Left renal cortex interstitium (tissue), 4 donors: ENCODE data around the gene AK8. TPM values are rescaled to one million over a fixed set of nuclear protein-coding genes. Genes with fewer than 3 reads are reported as not detected.
A peak's percentile ranks its signal among the peaks of the same experiment; 100 is the strongest.
"Not testable (repeated sequence)": the region's sequence is repeated elsewhere in the genome, so short reads cannot be mapped to it uniquely, and the experiment has no call there.

Source experiments
- DNase-seq, 4 donors: peaks; one replicate each; pipeline ENCODE4 v3.0.0-alpha.2; 2013; ENCODE audit warnings: low read depth in 4 of 4, low spot score in 2 of 4, missing footprints in 1 of 4
- polyA plus RNA-seq, 4 donors: library from polyadenylated mRNA; unstranded; fragments of 120-200 nt; gene quantifications; one replicate each; pipeline ENCODE4 v1.2.1, GENCODE V29; 2013; ENCODE audit not compliant: insufficient read length in 4 of 4

The AK8 gene
- polyA plus RNA-seq, 4 donors = 2.9 to 4.0 (median 3.7) TPM

DNA sequence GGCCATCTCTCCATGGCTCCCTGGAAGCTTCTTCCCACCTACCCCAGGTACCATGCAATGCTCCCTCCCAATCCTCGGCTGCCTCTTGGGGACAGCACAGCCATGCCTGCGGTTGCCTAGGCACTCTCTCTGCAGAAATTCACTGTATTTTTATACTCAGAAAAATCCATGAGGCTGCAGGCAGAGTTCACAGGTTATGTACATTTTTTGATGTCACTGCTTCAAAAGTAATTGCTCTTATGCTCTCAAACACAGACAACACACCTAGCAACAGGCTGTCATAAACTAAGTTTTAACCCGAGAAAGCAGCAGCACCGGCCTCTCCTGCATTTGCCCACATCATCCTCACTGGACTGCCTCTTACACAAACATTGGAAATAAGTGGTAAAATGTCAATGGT is 102.4 kb downstream of the AK8 start:
- DNase-seq = no peak

DNA sequence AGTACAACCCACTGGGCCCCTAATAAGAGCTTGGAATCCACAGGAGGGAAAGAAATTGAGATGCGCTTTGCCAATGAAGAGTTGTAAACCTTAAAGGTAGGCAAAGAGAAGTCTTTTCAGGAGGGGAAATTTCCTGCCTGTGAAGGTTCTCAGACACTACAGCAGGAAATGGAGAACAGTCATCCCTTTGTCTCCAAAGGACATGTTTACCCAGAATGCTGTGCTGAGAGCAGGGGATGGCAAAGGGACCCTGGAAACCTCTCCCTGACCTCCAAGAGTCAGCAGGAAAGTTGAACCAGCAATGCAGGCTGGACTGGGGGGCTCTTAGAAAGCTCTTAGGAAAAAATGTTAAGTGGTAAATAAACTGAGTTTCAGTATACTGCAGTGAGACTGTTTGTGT is 103.2 kb downstream of the AK8 start:
- no peak for DNase-seq

DNA sequence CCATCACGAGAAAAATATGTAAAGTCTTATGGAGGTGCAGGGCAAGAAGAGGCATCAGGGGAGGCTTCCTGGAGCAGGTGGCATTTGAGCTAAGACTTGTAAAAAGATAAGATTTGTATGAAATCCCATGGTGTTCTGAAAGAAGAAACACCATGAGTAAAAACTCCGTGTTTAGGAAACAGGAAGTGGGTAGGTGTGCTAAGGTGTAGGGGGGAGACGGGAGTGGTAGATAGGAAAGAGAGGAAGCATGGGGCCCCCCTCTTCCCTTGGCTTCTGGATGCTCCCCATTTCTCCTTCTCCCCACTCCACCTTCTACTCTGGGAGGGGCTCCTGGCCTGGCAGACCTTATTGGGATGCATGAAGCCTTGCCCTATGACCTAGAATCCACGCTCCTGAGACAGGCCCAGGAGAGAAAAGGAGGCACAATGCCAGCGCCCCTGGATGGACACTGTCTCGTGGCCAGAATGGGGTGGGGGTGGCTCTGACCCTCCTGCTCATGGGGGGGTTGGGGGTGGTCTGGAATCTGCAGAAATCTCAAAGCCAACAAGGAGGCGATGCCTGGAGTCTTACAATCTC is 104.2 kb downstream of the AK8 start:
- no peak for DNase-seq

DNA sequence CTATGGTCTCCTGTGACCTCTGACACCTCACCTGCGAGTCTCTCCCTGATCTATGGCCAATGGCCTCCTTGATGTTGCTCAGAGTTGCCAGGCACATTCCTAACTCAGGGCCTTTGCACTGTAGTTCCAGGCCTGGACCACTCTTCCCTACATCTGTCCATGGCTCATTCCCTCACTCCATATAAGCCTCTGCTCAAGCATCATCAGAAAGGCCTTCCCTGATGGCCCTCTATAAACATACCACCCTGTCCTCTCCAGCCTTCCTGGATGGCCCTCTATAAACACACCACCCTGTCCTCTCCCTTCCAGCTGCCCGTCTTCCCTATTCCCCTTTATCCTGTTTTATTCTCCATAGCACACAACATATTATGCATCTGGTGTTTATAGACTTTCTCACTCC is 105.0 kb downstream of the AK8 start:
- no peak for DNase-seq

DNA sequence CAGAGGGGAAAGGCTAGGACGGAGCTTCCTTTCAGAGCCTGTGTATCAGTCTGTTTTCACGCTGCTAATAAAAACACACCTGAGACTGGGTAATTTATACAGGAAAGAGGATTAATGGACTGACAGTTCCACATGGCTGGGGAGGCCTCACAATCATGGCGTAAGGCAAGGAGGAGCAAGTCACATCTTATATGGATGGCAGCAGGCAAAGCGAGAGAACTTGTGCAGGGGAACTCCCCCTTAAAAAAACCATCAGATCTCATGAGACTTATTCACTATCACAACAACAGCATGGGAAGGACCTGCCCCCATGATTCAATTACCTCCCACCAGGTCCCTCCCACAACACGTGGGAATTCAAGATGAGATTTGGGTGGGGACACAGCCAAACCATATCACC is 106.3 kb downstream of the AK8 start:
- not testable (repeated sequence) for DNase-seq

DNA sequence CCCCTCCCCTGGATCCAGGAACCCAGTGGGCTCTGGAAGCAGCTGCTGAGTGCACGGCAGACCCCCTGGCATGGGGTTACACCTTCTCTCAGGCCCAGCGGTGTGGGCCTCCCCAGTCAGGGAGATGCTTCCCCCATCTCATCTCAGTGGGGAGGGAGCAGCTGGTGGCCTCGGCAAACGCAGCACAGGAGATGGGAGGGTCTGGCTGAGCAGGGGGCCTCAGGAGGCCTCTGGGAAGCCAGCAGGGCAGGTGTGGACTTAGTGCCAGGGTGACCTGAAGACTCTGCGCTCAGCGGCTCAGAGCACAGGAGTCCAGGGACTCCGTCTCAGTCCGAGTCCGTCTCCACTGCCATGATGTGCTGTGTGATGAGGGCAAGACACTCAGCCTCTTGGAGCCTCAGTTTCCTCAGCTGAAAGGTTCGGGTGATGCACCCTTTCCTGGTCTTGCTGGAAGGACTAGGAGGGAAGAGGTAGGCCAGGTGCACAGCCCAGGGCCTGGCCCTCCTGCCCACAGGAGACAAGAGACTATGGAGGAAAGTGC is 107.2 kb downstream of the AK8 start:
- no peak for DNase-seq

DNA sequence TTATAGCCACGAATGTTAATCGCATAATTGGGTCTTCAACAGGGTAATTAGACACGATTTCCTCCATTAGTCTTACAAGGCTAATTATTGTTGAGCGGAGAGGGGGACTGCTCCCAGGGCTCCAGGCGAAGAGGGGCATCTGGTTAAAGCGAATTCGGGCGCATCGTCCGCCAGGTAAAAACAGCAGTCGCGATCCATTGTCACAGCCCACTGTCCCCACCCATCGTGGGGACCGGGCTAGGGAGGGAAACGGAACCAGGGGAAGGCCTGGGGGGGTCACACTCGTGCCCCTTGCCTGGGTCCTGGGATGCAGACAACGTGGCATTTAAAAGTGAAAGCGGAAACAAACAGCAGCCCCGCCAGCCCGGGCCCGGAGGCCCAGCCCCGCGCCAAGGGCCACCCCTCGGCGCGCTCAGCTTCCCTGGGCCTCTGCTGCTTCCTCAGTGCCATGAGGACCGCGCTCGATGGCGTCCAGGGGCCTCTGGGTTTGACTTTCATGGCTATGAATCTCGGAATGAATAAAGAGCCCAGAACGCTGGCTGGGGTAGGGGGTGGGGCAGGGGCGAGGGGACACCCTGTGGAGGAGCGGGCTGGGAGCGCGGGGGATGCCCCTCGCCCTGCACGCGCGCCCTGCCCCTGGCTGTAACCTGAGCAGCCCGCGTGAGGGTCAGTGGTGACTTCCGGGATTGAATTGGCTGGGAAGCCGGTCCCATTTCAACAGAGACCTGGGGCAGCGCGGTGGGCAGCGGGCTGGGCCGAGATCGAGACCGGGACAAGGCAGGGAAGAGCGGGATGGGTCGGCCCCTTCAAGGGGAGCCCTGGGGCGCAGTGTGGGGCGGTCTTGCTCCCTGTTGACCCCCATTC is 107.9 kb downstream of the AK8 start:
- peak in 3 of 4 donors; percentile 26 to 64 (median 58) for DNase-seq

DNA sequence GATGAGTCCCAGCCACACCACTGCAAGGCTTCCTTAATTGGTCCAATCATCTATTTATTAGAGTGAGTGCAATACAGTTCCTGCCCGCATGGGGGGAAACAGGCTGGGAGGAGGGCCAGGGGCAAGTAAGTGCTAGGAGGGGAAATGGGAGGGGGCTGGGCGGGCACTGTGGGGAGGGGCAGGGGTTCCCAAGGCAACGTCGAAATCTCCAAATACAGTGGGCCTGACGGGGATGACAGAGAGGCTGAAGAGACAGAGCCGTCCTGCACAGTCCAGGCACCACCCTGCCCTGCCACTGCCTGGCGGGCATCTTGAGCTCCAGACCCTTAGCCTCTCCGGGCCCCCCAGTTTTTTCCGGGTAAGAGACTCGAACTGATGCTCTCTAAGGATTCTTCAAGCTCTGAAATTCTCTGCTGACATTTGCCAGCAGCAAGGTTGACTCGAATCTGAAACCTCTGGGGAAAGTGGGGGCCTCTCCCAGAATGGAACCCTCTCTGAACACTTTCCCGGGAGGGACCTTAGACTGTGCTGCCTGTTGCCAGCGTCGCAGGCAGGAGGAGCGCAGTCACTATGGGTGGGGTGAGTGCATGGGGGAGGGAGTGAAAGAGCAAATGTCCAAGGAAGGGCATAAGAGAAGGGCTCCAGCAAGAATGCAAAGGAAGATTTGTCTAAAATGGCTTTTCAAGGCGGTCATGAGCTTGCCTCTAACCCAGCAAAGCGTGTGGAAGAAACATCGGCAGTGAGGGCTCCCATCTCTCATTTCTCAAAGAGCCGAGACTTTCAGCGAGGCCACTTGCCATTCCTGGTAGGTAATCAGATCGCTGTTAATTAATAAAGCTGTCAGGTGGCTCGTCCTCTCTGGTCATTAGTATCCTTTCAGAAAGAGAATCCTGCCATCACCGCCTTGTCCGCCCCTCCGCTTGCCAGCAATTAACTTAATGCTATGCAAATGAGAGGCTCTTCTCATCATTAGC is 108.9 kb downstream of the AK8 start:
- DNase-seq = peak in 2 of 4 donors; percentile 37 to 60

DNA sequence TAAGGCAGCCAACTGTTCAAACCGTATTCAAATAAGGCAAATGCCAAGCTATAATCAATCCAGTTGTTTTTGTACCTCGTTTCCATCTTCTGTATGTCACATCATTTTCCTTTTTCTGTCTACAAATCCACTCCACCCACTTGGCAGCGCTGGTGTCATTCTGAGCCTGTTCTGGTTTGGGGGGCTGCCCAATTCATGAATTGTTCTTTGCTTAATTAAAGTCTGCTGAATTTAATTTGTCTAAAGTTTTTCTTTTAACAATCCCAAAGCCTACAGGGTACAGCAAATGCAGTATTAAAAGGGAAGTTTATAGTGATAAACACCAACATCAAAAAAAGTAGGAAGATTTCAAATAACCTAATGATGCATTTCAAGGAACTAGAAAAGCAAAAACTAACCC is 114.5 kb downstream of the AK8 start:
- DNase-seq = no peak

DNA sequence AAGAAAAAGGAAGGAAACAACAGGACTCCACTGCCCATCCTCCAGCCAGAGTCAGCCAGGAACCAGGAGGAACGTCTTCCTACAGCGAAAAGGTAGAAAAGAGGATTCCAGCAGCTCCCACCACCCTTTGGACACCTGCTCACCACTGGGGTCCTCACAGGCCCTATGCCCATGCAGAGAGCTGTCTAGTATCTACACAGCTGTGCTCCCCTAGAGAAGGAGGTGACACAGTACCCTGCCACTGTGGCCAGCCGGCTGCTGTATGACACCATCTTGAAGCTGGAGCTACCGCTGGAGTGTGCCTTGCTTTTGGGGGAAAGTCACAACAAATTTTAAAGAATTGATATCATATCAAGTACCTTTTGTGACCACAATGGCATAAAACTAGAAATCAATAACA is 115.2 kb downstream of the AK8 start:
- DNase-seq = no peak

DNA sequence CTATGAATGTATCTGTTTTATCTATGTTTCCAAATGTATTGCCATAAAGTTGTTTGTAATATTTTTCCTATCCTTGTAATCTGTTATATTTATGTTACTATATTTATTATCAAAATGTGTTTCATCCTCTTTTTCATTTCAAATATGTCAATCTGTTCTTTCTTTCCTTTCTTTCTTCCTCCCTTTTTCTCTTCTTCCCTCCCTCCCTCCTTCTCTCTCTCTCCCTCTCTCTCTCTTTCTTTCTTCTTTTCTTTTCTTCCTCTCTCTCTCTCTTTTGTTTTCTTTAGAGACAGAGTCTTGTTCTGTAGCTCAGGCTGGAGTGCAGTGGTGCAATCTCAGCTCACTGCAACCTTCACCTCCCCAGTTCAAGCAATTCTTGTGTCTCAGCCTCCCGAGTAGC is 116.5 kb downstream of the AK8 start:
- DNase-seq = no peak

DNA sequence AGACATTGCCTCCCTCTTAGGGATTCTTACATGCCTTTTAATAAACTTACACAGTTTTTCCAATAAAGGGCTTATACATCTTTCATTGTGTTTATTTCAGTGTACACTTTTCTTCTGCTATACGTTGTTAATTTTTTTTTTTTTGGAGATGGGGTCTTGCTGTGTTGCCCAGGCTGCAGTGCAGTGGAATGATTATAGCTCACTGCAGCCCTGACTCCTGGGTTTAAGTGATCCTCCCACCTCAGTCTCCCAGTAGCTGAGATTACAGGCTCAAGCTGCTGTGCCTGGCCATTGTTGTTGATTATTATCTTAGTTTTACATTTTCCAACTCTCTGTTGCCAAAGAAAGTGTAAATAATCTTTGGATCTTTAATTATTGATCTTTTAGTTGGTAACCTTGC is 118.0 kb downstream of the AK8 start:
- no peak for DNase-seq

DNA sequence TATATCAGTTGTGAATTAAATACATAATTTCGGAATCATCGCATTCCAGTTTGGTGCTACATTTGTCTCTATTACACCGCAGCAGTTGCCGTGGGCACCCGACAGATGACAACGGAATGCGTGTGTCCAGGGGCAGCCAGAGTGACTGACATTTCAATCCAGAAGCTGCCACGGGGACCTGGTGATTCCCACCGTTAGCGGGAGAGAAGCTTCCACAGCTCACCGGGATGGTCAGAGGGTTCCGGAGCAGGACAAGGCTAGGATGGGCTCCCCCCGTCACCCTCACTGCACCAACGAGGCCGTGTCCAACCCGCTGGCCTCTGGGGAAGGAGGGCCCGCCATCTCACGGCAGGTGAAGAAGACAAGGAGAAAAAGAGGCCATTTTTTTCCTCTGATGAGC is 121.1 kb downstream of the AK8 start:
- DNase-seq = no peak

DNA sequence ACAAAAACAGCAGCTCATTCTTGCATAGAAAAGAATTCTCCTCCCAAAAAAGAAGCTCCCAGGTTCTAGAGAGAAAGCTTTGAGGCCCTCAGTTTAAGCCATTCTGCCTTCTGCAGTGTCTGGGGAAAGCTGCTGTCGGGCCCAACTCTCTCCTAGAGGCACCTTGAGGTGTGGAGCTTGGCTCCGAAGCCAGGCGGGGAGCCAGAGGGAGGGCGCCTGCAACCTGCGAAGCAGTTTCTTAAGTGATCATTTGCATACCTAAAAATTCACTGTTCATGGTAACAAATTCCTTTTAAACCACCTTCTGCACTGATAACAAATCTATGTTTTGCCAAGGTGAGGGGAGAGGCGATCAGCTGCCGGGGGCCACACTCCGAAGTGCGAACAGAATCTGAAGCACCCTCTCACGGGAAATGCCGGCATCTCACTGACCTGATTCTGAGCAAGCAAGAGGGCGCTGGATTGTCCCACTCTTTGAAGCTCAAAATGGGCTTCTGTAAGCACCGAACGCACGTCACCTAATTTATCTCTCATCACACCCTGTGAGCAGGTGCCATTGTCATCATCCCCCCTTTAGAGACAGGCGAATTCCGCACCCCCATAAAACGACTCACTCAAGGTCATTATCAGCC is 121.8 kb downstream of the AK8 start:
- no peak for DNase-seq

DNA sequence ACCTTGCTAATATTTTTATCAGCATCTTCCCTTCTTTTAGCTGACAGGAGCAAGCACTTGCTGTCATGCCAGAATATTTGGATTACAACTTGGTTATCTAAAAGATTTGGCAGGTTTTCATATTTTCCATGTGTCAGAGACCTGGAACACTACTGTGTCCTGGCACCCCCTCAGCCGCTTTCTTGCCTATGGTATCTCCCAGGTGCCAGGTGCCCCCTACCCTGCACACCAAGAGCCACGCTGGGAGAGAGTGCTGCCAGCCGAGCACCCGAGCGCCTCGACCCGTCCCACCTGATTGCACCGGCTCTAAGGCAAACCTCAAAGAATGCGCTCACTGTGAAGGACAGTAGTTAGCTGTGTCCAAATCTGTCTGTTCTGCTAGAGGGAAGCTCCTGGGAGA is 123.0 kb downstream of the AK8 start:
- DNase-seq = no peak

DNA sequence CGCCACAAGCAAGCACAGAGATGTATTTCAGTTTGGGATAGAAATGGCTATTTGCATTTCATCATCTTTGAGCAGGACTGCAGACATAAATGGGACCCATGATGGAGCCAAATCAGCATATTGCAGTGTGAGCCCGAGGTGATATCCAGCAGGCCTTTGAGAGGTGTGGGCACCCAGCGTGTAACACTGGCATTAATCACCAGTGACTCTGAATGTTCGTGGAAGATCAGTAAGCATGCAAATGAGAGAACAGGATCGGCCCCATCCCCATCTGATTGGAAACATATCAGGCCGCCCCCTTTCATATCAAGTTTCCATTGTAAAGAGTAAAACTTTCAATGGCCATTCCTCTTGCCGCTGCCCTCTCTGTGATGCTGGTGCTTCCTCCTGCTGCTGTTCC is 123.8 kb downstream of the AK8 start:
- no peak for DNase-seq

DNA sequence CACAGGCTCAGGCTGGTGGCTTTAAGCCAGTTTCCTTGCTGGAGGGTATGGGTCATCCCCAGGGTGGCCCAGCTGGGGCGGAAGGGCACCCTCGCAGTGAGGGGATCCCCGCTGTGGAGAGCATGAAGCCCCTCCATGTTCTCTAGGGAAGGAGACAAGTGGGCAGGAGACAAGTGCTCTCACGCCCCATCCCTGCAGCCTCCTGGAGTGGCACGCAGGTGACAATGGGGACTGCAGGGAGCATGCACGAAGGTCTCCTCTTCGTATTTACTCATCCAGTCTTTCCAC is 124.5 kb downstream of the AK8 start:
- DNase-seq = no peak

DNA sequence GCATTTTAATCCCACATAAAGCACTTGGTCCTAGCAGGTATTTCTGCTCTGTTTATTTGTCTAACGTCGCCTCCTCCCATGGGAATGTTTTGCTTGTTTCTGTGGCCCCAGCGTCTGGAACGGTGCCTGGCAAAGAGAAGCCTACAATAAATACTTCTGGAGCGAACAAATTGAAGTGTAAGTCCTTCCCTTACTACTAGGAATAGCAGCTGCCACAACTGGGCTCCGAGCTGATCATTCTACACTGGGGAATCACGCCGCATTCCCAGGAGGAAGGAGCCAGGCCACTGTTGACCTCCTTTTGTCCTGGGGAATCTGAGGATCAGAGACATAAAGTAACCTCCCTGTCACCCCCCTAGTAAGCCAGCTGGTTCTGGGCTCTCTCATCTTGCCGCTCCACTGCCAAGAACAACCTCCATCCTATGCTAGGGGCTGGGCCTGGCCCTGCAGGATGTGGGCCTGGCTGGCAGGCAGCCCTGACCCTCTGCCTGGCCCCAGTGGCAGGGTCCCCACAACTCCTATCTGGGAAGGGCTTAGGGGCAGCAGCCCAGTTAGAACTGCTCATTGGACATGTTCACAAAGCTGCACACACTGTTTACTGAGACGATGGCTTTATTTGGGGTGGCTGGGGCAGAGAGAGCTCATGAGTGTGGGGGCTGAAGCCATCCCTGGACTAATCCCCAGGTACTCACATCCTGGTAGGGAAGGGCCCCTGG is 125.0 kb downstream of the AK8 start:
- DNase-seq = no peak

DNA sequence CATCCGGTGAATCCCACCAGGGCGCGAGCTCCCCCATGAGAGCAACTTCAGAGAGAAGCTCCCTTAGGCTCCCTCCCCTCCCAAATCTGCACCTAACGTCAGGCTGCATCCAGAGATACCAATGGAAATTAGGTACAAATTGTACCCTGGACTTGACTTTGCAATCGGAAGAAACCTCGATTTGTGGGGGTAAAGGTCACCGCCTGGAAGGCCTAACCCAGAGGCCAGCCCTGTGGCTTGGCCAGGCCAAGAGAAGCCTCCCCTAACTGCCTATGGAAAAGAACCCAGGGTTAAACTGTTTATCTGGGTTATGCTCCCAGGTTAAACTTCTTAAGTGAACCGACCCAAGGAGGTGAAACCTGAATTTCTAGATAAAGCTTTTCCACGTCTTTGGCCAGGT is 127.4 kb downstream of the AK8 start:
- DNase-seq = no peak

DNA sequence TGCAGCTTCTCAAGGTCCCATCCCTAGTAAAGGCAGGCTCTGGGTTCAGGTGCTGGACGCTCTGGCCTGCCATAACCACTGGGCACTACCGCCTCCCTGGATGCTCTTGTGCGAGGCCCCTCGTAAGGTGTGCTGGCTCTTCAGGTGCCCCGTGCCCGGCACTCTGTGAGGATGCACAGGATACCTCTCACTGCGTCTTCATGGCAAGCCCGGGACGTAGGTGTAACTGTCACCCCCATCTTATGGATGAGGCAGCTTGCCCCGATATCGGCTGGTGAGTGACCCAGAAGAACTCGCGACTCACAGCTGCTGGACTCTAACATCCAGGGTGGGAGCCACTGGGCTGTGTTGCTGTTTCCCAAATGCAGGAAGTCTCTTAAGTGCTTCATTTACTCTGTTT is 128.8 kb downstream of the AK8 start:
- no peak for DNase-seq
